ENCODE data around the gene HAPSTR1. TPM values are rescaled to one million over a fixed set of nuclear protein-coding genes. Genes with fewer than 3 reads are reported as not detected.

Gene HAPSTR1
- total RNA-seq, 1 donor: 93.4 TPM

GRCh38 chr16:9092978-9093344 lies 1.5 kb downstream of the HAPSTR1 start:
- Histone ChIP-seq H4K20me1 (ENCODE audit: insufficient read depth, low read length) (peaks cover 52% of the 10 kb centered on the region), H3K4me1 (ENCODE audit: insufficient read depth, low read length) (peaks cover 37% of the 10 kb centered on the region), H3K79me2 (ENCODE audit: insufficient read depth, low read length) (peaks cover 65% of the 10 kb centered on the region), H3K4me2 (ENCODE audit: insufficient read depth, low read length) (peak overlapping the region; percentile 99), H3K4me3 (ENCODE audit: insufficient read depth, low read length) (peak overlapping the region; percentile 98), H3K27me3 (ENCODE audit: insufficient read depth, low read length) (no peaks in the 10 kb centered on the region), H3K27ac (ENCODE audit: low read depth, low read length) (peak overlapping the region; percentile 90), H3K36me3 (ENCODE audit: insufficient read depth, low read length) (peaks cover 42% of the 10 kb centered on the region), H2AFZ (ENCODE audit: low read length) (no peak overlapping the region), H3K9me3 (ENCODE audit: low read depth, low read length) (no peaks in the 10 kb centered on the region)
- no peak for TF ChIP-seq CTCF (IDR thresholded peaks at IDR 0.05; ENCODE audit: extremely low read depth, low read depth, low read length)
- DNase-seq (ENCODE audit: insufficient read length, low spot score, missing footprints): no peak

- Histone ChIP-seq H4K20me1 (ENCODE audit: insufficient read depth, low read length) (peaks cover 64% of the 10 kb centered on the region), H3K27me3 (ENCODE audit: insufficient read depth, low read length) (no peaks in the 10 kb centered on the region), H3K36me3 (ENCODE audit: insufficient read depth, low read length) (peaks cover 47% of the 10 kb centered on the region), H3K4me3 (ENCODE audit: insufficient read depth, low read length) (peak overlapping the region; percentile 98), H2AFZ (ENCODE audit: low read length) (no peak overlapping the region), H3K79me2 (ENCODE audit: insufficient read depth, low read length) (peaks cover 78% of the 10 kb centered on the region), H3K9me3 (ENCODE audit: low read depth, low read length) (no peaks in the 10 kb centered on the region), H3K4me2 (ENCODE audit: insufficient read depth, low read length) (peak overlapping the region; percentile 99), H3K4me1 (ENCODE audit: insufficient read depth, low read length) (peaks cover 50% of the 10 kb centered on the region), H3K27ac (ENCODE audit: low read depth, low read length) (peak overlapping the region; percentile 90)
- TF ChIP-seq CTCF (IDR thresholded peaks at IDR 0.05; ENCODE audit: extremely low read depth, low read depth, low read length): no peak
- DNase-seq (ENCODE audit: insufficient read length, low spot score, missing footprints): no peak
These were observed 2.8 kb downstream of the HAPSTR1 start for GRCh38 chr16:9094011-9094846.

GRCh38 chr16:9095171-9095570 lies 3.7 kb downstream of the HAPSTR1 start:
- Histone ChIP-seq H3K27ac (ENCODE audit: low read depth, low read length) (peak overlapping the region; percentile 48), H3K36me3 (ENCODE audit: insufficient read depth, low read length) (peaks cover 53% of the 10 kb centered on the region), H3K79me2 (ENCODE audit: insufficient read depth, low read length) (peaks cover 87% of the 10 kb centered on the region), H2AFZ (ENCODE audit: low read length) (no peak overlapping the region), H3K4me2 (ENCODE audit: insufficient read depth, low read length) (peak overlapping the region; percentile 99), H3K27me3 (ENCODE audit: insufficient read depth, low read length) (no peaks in the 10 kb centered on the region), H4K20me1 (ENCODE audit: insufficient read depth, low read length) (peaks cover 73% of the 10 kb centered on the region), H3K4me1 (ENCODE audit: insufficient read depth, low read length) (peaks cover 59% of the 10 kb centered on the region), H3K9me3 (ENCODE audit: low read depth, low read length) (no peaks in the 10 kb centered on the region), H3K4me3 (ENCODE audit: insufficient read depth, low read length) (peak overlapping the region; percentile 98)
- TF ChIP-seq CTCF (IDR thresholded peaks at IDR 0.05; ENCODE audit: extremely low read depth, low read depth, low read length): no peak
- DNase-seq (ENCODE audit: insufficient read length, low spot score, missing footprints): no peak

GRCh38 chr16:9095656-9096397 lies 4.4 kb downstream of the HAPSTR1 start:
- no peaks in the 10 kb centered on the region for H3K27me3 ChIP-seq (ENCODE audit: insufficient read depth, low read length)
- H3K36me3 ChIP-seq (ENCODE audit: insufficient read depth, low read length): peaks cover 58% of the 10 kb centered on the region
- H3K4me3 ChIP-seq (ENCODE audit: insufficient read depth, low read length): no peak overlapping the region
- peaks cover 94% of the 10 kb centered on the region for H3K79me2 ChIP-seq (ENCODE audit: insufficient read depth, low read length)
- peaks cover 64% of the 10 kb centered on the region for H3K4me1 ChIP-seq (ENCODE audit: insufficient read depth, low read length)
- no peak for DNase-seq (ENCODE audit: insufficient read length, low spot score, missing footprints)
- H4K20me1 ChIP-seq (ENCODE audit: insufficient read depth, low read length): peaks cover 80% of the 10 kb centered on the region
- H3K9me3 ChIP-seq (ENCODE audit: low read depth, low read length): no peaks in the 10 kb centered on the region
- TF ChIP-seq CTCF (IDR thresholded peaks at IDR 0.05; ENCODE audit: extremely low read depth, low read depth, low read length): no peak
- no peak overlapping the region for H2AFZ ChIP-seq (ENCODE audit: low read length)
- H3K4me2 ChIP-seq (ENCODE audit: insufficient read depth, low read length): peak overlapping the region; percentile 99
- H3K27ac ChIP-seq (ENCODE audit: low read depth, low read length): peak overlapping the region; percentile 46
